Hepatocyte (in vitro differentiated cells): ENCODE results near the gene CENPC. TPM values are rescaled to one million over a fixed set of nuclear protein-coding genes. Genes with fewer than 3 reads are reported as not detected.
"Not testable (repeated sequence)": the region's sequence is repeated elsewhere in the genome, so short reads cannot be mapped to it uniquely, and the experiment has no call there.

ENCODE experiments used
- DNase-seq: peaks from one replicate; pipeline ENCODE4 v3.0.0-alpha.2; 2016; ENCODE audit warnings: low spot score
- H2AFZ ChIP-seq: fragments of 200-600 bp; sonication (generic); 2 replicates; pipeline ENCODE4 v1.6.0; 2016; ENCODE audit warnings: antibody characterized with exemption, mild to moderate bottlenecking
- H3K27ac ChIP-seq: fragments of 200-600 bp; sonication (generic); 2 replicates; pipeline ENCODE4 v1.5.1; 2016; ENCODE audit warnings: mild to moderate bottlenecking
- H3K27me3 ChIP-seq: fragments of 200-600 bp; sonication (generic); 2 replicates; pipeline ENCODE4 v1.6.1; 2016
- H3K36me3 ChIP-seq: fragments of 200-600 bp; sonication (generic); replicated peaks from 2 replicates; pipeline ENCODE4 v1.5.1; 2016; ENCODE audit warnings: low read depth; ENCODE audit not compliant: insufficient read depth
- H3K4me1 ChIP-seq: fragments of 200-600 bp; sonication (generic); 2 replicates; pipeline ENCODE4 v1.5.1; 2016; ENCODE audit warnings: mild to moderate bottlenecking, moderate library complexity; ENCODE audit not compliant: insufficient read depth
- H3K4me2 ChIP-seq: fragments of 200-600 bp; sonication (generic); 2 replicates; pipeline ENCODE4 v1.6.0; 2016
- H3K4me3 ChIP-seq: fragments of 200-600 bp; sonication (generic); 2 replicates; pipeline ENCODE4 v1.5.1; 2016; ENCODE audit warnings: mild to moderate bottlenecking
- H3K79me2 ChIP-seq: fragments of 200-600 bp; sonication (generic); 2 replicates; pipeline ENCODE4 v1.6.0; 2017; ENCODE audit warnings: mild to moderate bottlenecking
- H3K9me2 ChIP-seq: fragments of 200-600 bp; sonication (generic); replicated peaks from 2 replicates; pipeline ENCODE4 v1.6.0; 2017; ENCODE audit warnings: mild to moderate bottlenecking; ENCODE audit not compliant: insufficient read depth
- H3K9me3 ChIP-seq: fragments of 200-600 bp; sonication (generic); 2 replicates; pipeline ENCODE4 v1.5.1; 2016; ENCODE audit warnings: low read depth, mild to moderate bottlenecking
- H4K20me1 ChIP-seq: fragments of 200-600 bp; sonication (generic); 2 replicates; pipeline ENCODE4 v1.6.0; 2016; ENCODE audit warnings: mild to moderate bottlenecking; ENCODE audit not compliant: insufficient read depth, poor library complexity, severe bottlenecking
- EZH2 ChIP-seq: fragments of 200-600 bp; sonication (generic); IDR thresholded peaks from 2 replicates; pipeline ENCODE4 v1.6.1; 2016; ENCODE audit warnings: antibody characterized with exemption, mild to moderate bottlenecking, borderline replicate concordance
- EZH2phosphoT487 ChIP-seq: fragments of 200-600 bp; sonication (generic); IDR thresholded peaks from one replicate; pipeline ENCODE4 v1.6.1; 2018; ENCODE audit warnings: antibody characterized with exemption, mild to moderate bottlenecking, low read depth, moderate library complexity; ENCODE audit not compliant: unreplicated experiment, severe bottlenecking
- WGBS: methylation state at CpG from one replicate; pipeline ENCODE4 v1.1.6; 2016; ENCODE audit warnings: low lambda C conversion rate; ENCODE audit errors: missing lambda C conversion rate; 5-methylcytosine and 5-hydroxymethylcytosine counted together
- polyA plus RNA-seq: library from polyadenylated mRNA; unstranded; fragments of >200 nt; fragmentation: Nextera tagmentation; extraction: Ambion mirVana; gene quantifications from 2 replicates; pipeline ENCODE4 v1.2.1, GENCODE V29; 2016
- total RNA-seq: library from RNA; depleted of rRNA; stranded (reverse); fragments of >200 nt; gene quantifications from 2 replicates; pipeline ENCODE4 v1.2.3, GENCODE V29; 2014
- TF ChIP-seq, protein P1 (sequence below): fragments of 200-600 bp; sonication (generic); IDR thresholded peaks from 2 replicates; pipeline ENCODE4 v1.5.1; 2016; ENCODE audit warnings: antibody characterized with exemption, mild to moderate bottlenecking; ENCODE audit not compliant: poor library complexity

CENPC gene
- total and polyA plus RNA-seq, 2 experiments from 2014 or later: 11.2 to 20.8 TPM

- no peaks in the 10 kb centered on the region for H3K9me3 ChIP-seq
- no peak overlapping the region for H3K27ac ChIP-seq
- H3K4me3 ChIP-seq: no peak overlapping the region
- no peaks in the 10 kb centered on the region for H3K79me2 ChIP-seq
- H3K4me2 ChIP-seq: no peak overlapping the region
- TF ChIP-seq, protein P1, sequence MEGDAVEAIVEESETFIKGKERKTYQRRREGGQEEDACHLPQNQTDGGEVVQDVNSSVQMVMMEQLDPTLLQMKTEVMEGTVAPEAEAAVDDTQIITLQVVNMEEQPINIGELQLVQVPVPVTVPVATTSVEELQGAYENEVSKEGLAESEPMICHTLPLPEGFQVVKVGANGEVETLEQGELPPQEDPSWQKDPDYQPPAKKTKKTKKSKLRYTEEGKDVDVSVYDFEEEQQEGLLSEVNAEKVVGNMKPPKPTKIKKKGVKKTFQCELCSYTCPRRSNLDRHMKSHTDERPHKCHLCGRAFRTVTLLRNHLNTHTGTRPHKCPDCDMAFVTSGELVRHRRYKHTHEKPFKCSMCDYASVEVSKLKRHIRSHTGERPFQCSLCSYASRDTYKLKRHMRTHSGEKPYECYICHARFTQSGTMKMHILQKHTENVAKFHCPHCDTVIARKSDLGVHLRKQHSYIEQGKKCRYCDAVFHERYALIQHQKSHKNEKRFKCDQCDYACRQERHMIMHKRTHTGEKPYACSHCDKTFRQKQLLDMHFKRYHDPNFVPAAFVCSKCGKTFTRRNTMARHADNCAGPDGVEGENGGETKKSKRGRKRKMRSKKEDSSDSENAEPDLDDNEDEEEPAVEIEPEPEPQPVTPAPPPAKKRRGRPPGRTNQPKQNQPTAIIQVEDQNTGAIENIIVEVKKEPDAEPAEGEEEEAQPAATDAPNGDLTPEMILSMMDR: no peak
- TF ChIP-seq EZH2 (no peak), EZH2phosphoT487 (no peak)
- no peaks in the 10 kb centered on the region for H3K9me2 ChIP-seq
- no peaks in the 10 kb centered on the region for H4K20me1 ChIP-seq
- no peaks in the 10 kb centered on the region for H3K4me1 ChIP-seq
- no peak overlapping the region for H2AFZ ChIP-seq
- no peak for DNase-seq
- H3K27me3 ChIP-seq: no peaks in the 10 kb centered on the region
- WGBS: 84% methylated on average over 3 of the region's 3 CpGs
- H3K36me3 ChIP-seq: no peaks in the 10 kb centered on the region
These were observed 10.1 kb upstream of the CENPC start for GRCh38 chr4:67555447-67555846.

- H3K4me1 ChIP-seq: no peaks in the 10 kb centered on the region
- no peaks in the 10 kb centered on the region for H3K9me2 ChIP-seq
- H2AFZ ChIP-seq: no peak overlapping the region
- no peak overlapping the region for H3K4me2 ChIP-seq
- H3K79me2 ChIP-seq: no peaks in the 10 kb centered on the region
- H3K27me3 ChIP-seq: no peaks in the 10 kb centered on the region
- no peaks in the 10 kb centered on the region for H3K9me3 ChIP-seq
- no peaks in the 10 kb centered on the region for H3K36me3 ChIP-seq
- no peak for TF ChIP-seq EZH2phosphoT487
- TF ChIP-seq EZH2: no peak
- TF ChIP-seq, protein P1: no peak
- no peak for DNase-seq
- no peaks in the 10 kb centered on the region for H4K20me1 ChIP-seq
- no peak overlapping the region for H3K27ac ChIP-seq
- H3K4me3 ChIP-seq: no peak overlapping the region
- 98% methylated on average over 3 of the region's 3 CpGs for WGBS
These were observed 8.8 kb upstream of the CENPC start for GRCh38 chr4:67554096-67554495.

- not testable (repeated sequence) for H4K20me1 ChIP-seq, DNase-seq, H3K4me3 ChIP-seq, H3K79me2 ChIP-seq, H3K9me3 ChIP-seq, H3K4me1 ChIP-seq, H3K4me2 ChIP-seq, H2AFZ ChIP-seq, H3K9me2 ChIP-seq, H3K27me3 ChIP-seq, H3K36me3 ChIP-seq, H3K27ac ChIP-seq
- 77% methylated on average over 4 of the region's 4 CpGs for WGBS
These were observed 7.0 kb upstream of the CENPC start for GRCh38 chr4:67552146-67552792.

- TF ChIP-seq, protein P1: no peak
- TF ChIP-seq EZH2: no peak
- TF ChIP-seq EZH2phosphoT487: no peak
- Histone ChIP-seq H3K9me3 (no peaks in the 10 kb centered on the region), H3K27ac (no peak overlapping the region), H3K4me1 (no peaks in the 10 kb centered on the region), H3K4me2 (no peak overlapping the region), H3K4me3 (no peak overlapping the region), H3K27me3 (no peaks in the 10 kb centered on the region), H4K20me1 (no peaks in the 10 kb centered on the region), H3K9me2 (no peaks in the 10 kb centered on the region), H3K36me3 (no peaks in the 10 kb centered on the region), H3K79me2 (no peaks in the 10 kb centered on the region), H2AFZ (no peak overlapping the region)
- 95% methylated on average over 3 of the region's 3 CpGs for WGBS
- DNase-seq: no peak
These were observed 5.6 kb upstream of the CENPC start for GRCh38 chr4:67550857-67551256.
